ENCODE measurements around the gene KCNJ10.
A peak's percentile ranks its signal among the peaks of the same experiment; 100 is the strongest.

The KCNJ10 gene

DNA sequence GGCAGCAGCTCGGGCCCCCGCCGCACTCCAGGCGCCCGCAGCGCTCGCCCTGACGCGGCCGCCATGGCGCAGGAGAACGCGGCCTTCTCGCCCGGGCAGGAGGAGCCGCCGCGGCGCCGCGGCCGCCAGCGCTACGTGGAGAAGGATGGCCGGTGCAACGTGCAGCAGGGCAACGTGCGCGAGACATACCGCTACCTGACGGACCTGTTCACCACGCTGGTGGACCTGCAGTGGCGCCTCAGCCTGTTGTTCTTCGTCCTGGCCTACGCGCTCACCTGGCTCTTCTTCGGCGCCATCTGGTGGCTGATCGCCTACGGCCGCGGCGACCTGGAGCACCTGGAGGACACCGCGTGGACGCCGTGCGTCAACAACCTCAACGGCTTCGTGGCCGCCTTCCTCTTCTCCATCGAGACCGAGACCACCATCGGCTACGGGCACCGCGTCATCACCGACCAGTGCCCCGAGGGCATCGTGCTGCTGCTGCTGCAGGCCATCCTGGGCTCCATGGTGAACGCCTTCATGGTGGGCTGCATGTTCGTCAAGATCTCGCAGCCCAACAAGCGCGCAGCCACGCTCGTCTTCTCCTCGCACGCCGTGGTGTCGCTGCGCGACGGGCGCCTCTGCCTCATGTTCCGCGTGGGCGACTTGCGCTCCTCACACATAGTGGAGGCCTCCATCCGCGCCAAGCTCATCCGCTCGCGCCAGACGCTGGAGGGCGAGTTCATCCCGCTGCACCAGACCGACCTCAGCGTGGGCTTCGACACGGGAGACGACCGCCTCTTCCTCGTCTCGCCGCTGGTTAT is 14.2 kb upstream of the KCNJ10 start:
- DNase-seq (ENCODE audit: low read depth) = no peak

DNA sequence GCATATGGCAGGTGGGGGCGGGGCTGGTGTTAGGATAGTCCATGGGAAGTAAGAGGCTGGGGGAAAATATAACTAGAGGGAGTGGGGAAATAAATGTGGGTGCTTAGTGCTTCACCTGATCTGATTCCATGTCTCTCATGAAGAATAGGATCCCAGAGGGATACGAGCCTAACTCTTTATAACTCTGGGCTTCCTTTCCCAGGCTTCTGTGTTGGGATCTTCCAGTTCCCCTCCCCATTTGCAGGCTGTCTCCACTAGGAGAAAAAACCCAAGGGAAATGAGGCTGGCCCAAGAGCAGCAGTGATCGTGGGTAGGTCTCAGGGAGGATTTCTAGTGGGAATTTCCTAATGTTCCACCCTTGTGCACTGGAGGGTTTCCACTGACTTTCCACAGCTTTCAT is 13.0 kb upstream of the KCNJ10 start:
- DNase-seq (ENCODE audit: low read depth) = no peak

DNA sequence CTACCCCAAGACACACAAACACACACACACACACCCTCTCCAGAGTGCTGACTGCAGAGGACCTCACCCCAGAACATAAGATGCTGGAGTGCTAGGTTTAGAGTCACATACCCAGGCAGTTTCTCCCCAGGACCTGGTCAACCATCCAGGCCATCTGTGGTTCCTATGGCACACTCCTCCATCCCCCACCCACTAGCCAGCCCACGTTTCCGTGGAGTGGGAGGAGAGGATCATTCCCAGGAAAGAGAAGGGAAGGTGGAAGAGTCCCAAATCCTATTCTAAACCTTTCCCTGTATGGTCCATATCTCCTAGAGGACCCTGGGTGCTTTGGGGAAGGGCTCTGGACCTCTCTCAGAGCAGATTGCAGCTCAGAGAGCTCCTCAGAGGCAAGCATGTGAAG is 12.5 kb upstream of the KCNJ10 start:
- DNase-seq (ENCODE audit: low read depth) = no peak

DNA sequence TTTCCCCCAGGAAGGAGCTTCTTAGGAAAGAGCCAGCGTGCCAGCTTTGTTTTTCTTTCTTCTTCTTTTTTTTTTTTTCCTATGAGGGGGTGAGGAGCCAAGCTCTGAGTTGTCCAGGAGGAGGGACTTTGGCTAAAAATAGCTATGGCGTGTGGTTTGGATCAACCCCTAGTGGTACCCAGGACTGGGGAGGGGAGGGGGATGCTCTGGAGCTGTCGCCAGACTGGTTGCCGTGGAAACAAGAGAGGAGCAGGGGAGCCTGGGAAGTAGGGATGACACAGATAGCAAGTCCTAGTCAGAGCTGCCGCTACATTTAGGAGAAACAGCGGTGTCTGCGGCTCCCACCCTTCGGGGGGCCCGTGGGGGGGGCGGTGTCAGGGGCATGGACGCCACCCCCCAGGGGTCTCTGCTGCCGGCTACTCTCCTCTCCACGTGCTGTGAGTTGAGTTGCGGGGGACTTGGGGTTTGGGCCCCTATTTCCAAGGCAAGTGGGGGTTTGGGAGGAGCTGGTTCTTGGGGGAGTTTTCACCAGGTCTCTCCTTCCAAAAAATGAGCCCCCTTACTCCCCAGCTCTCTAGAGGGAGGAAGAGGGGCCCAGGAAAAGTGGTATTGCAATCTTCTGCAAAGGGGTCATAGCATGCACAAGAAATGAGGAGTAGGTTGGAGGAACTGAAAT is 11.4 kb upstream of the KCNJ10 start, which contains the start of gene KCNJ9:
Gene KCNJ9 (plus strand): TSS at position 278 of the 676 bp plus-strand sequence. CDS start 2,493 bp downstream, outside the sequence.
- no peak for DNase-seq (ENCODE audit: low read depth)

DNA sequence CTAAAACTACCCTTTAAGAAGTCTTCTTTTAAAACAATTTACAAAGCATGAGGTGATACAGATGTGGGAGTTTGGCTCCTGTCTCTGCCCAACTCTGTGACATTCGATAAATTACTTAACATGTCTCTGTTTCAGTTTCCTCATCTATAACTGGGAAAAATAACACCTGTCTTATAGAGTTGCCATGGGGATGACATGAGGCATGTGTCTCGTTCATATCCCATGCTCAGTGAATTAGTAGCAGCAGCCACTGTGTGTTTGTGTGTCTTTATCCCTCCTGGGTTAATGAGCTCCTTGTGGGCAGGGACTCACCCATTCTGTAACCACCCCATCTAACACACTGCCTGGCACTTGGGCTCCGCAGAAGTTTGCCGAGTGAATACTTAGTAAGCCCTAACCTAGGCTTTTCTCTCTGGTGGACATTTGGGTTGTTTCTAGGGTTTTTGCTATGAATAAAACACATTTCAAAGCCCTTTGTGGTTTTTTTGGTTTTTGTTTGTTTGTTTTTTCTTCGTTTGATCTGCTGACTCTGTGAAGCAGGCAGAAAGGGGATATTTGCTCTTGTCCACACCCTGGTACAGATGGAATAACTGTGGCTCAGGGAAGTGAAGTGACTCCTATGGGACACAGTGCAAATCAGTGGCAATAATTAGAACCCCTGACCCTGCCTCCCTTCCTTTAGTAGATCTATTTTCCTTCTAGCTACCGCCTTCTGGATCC is 10.6 kb upstream of the KCNJ10 start:
- no peak for DNase-seq (ENCODE audit: low read depth)

DNA sequence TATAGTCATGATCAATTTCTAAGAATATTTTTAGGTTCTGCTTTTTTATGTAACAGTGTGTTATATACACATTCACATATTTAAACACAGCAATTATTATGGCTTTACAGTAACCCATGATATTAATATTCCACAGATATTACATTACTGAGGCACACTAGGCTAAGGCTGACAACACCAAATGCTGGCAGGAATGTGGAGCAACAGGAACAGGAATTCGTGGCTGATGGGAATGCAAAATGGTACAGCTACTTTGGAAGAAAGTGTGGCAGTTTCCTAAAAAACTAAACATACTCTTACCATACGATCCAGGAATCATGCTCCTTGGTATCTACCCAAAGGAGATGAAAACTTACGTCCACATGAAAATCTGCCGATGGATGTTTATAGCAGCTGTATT is 9.5 kb upstream of the KCNJ10 start:
- no peak for DNase-seq (ENCODE audit: low read depth)

DNA sequence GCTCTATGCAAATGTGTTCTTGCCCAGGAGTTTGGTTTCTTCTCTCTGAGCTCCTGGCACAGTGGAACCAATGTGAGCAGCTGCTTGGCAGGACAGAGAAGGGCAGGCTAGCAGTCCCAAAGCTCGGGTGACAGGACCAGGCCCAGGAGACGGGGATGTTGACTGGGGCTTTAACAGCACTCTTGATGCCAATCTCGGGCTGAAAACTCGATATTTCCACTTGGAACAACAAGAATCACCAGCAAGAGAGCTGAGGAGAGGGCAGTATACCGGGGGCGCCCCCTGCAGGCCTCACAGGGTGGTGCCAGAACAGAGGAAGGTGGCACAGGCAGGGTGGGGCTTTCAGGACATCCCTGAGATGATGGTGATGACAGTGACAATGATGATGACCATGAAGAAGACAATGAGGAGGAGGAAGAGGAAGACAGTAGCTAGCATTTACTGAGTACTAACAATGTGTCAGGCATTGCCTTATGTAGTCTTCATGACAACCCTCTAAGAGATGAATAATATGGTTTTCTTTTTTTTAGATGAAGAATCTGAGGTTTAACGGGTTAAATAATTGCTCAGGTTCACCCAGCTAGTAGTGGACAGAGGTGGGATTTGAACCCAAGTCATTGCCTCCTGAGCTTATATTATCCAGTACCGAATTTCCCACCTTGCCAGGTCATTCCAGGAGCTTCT is 8.7 kb upstream of the KCNJ10 start:
- DNase-seq (ENCODE audit: low read depth) = no peak

DNA sequence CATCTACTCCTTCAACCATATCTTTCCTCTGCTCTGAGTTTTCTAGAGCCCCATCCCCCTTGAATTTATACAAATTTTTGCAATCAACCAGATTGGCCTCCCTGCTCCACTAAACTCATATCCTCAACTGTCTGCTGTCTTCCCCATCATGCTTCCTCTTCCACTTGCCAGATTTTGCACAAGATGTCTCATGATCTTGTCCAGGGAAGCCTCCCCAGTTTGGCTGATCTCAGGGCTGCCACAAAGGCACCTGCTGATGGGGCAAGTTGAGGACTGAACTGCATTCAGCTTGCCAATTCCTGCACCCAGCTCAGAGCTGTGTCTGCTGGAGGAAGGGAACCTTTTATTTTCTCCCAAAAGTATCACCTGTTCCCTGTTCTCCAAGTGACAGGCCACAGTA is 7.5 kb upstream of the KCNJ10 start:
- DNase-seq (ENCODE audit: low read depth) = no peak

DNA sequence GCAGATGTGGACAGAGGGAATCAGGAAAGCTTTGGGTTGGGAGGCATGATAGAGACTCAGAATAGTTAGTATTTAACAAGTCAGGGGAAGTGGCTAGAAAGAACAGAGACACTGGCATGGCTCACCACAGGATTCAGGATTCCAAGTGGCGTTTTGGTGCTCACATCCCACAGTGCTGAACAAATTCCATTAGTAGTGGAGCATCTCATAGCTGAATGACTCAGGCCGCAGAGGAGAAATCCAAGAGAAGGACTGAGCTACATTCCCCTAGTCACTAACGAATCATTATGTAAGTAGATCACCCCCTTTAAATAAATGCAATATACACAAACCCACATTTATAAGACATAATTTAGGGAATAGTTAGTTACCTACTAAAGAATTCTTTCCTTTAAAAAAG is 6.3 kb upstream of the KCNJ10 start:
- DNase-seq (ENCODE audit: low read depth) = no peak

DNA sequence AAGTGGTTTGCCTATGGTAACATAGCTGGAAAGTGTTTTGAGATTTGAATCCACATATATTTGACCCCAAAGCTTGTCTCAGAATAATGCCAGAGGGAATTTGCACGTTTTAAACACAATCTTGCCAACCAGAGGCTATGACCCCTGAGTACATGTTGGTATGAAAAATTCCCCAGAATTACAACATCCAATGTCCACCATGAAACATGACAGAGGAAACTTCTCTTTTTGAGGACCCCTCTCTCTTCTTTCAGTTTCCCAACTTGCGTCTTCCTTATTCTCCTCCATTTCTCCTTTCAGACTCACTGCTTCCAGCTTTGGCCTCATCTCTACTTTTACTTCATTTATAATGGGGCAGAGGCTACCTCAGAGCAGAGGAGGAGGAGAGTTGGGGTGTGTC is 5.9 kb upstream of the KCNJ10 start:
- DNase-seq (ENCODE audit: low read depth) = no peak

DNA sequence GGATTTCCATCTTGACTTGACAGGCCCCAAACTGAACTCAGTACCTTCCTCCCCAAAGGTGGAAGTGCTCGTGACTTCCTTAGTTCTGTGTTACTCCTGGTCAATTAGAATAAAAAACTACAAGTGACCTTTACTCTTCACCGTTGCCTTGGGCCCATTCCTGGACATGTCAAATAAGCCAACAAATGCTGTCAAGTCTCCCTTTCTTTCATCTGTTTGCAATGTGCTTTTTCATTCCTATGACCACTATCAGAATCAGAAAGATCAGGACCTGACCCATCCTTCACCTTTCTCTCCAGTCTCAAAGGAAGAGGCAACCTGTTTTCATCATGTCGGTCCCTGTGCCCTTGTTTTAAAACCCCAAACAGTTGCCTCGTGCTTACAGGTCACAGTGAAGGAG is 4.9 kb upstream of the KCNJ10 start:
- no peak for DNase-seq (ENCODE audit: low read depth)

DNA sequence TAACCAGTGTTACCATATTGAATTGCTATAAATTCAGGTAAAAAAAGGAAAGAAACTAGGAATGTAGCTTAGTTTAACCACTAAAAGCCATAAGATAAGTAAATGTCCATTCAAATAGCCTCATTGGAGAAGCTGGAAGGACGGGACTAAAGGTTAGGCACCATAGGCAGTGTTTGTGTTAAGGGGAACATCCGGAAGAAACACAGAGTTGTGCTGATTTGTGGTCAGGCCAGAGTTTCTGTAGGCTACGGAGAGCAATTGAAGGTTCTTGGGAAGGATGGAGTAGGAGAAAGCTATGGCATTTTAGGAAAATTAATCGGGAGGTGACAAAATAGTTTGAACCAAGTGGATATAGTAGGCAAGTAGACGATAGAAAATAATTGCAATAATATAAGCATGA is 1.3 kb upstream of the KCNJ10 start:
- DNase-seq (ENCODE audit: low read depth) = no peak

DNA sequence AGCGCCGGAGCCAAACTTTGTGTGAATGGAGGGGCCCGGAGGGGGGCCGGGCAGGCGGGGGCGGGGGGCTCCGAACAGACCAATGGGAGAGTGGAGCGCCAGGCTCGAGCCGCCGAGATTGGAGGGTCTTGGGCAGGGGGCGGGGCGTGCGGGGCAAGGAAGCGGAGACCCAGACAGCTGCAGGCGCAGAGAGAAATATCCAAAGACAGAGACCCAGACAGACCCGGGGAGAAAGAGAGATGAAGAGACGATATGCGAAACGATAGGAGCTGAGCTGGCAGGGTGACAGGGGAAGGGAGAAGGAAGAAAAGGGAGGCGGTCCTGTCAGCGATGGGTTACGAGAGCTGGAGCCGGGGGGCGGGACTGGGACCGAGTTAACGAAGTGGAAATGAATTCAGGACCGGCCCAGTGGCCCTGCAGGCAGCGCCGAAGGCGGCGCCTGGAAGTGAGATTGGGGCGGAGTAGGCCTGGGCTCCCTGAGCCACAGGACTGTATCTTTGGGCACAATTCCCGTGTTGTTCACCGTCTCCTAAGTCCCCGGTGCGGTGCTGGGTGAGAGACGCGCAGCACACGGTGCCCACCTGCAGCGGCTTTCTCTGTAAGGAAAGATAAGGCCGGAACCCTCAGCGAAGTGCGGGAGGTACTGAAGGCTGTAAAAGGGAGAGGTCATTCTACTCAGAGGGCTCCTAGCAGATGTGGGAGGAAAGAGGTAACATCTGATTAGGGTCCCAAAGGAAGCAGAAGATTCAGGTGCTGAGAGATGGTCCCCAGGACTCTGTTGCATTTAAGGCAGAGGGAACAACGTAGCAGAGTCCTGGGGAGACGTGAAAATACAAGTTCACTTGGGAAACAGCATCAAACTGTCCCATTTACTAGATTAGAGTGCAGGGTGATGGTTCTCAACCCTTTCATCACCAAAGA is 543 bp upstream of the KCNJ10 start:
- no peak for DNase-seq (ENCODE audit: low read depth)

DNA sequence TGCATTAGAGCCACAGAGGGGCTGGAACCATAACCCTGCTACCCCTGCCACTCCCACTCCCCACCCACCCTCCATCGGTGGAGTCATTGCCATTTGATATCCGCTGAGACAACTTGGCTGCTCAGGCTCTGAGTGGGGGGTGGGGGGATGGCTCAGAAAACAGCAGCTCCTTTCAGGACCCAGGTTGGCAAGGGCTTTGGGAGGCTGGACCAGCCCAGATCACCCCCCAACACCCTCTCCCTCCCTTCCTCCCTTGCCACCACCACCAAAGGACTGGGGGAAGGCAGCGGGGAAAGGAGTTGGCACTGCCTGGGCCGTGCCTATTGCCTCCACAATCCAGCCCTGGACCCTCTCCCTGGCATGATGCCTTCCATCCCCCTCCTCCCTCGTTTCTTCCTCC is 1.7 kb downstream of the KCNJ10 start:
- no peak for DNase-seq (ENCODE audit: low read depth)

DNA sequence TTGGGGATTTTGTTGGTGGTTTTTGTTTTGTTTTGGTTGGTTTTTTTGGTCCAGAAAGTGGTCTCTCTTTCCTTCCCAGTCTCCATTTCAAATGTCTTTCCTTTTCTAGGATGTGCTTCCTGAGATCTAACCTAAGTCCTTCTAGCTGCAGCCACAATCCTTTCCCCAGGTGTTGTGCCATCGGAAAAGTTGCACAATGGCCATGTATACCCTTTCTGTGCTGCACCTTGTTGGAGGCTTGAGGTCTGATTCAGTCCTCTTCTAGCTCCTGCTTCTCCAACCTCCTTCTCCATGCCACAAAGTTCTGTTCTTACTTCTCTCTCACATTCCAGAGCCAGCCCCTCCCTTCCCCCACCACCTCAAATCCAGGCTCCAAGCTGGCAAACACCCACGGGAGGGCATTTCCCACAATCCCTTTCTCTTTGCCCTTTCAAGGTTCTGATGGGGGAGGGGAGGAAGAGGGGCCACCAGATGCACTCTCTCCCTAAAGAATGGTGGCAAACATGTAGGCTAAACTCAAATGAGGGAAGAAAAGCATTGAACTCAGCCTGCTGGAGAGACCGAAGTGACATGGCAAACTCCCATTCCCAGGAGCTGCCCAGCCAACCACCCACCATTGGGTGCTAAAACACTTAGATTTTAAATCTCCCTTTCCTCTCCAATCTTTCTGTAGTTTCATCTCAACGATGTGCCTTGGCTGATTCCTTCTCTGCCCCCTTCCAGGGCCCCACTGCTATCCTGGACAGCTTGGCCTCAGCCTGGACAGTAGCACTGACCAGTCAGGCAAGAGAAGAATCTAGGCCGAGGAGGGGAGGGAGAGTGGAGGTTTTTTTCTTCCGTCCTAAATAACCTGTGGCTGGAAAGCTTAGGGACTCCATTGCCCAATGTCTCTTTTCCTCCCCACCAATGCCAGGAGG is 2.9 kb downstream of the KCNJ10 start:
- DNase-seq (ENCODE audit: low read depth) = no peak

DNA sequence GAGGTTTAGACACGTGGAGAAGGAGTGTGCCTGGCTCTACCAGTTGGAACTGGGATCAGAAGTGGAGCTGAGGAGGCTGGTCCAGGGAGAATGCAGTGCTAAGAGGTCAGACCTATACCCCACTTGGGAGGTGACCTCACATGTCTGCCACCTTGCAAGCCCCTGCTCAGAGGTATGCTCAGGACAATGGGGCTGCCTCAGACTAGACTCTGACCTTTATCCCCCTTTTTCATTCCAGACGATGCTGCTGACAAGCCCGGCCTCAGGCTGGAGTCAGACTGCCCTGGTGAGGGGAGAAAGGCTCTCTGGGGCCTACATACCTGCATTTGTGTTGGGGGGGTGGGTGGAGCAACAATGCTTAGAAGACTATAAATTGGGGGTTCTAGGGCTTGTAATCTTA is 5.2 kb downstream of the KCNJ10 start:
- no peak for DNase-seq (ENCODE audit: low read depth)

DNA sequence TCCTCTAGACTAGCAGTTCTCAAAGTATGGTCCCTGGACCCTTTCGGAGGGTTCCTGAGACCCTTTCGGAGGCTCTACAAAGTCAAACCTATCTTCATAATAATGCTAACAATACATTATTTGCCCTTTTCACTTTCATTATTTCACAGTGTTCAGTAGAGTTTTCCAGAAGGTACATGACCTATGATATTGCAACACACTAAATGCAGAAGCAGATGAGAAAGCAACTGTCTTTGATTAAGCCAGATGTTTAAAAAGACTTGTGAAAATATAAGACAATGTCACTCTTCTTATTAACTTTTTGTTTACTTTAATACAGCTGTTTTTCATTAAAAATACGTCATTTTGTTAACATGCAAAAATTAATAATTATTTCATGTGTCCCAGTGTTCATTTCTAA is 5.8 kb downstream of the KCNJ10 start:
- peak; percentile 30 for DNase-seq (ENCODE audit: low read depth)

DNA sequence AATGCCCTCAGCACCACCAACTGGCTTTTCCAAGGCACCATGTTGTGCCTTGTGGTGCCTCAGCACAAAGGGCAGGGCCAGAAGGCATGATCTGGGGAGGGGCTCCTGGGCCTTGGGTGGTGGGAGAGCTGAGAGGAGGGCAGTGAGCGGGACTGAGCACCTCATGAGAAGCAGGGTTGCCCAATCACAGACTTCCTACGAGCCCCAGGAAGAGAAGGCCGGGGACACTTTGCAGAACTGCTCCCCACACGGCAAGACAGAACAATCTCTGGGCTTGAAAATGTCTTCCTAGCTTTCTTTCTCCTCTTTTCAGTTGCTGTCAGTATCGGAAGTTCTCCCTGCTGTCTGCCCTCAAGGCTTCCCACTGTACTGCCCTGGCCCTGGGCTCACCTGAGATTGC is 6.8 kb downstream of the KCNJ10 start:
- no peak for DNase-seq (ENCODE audit: low read depth)

DNA sequence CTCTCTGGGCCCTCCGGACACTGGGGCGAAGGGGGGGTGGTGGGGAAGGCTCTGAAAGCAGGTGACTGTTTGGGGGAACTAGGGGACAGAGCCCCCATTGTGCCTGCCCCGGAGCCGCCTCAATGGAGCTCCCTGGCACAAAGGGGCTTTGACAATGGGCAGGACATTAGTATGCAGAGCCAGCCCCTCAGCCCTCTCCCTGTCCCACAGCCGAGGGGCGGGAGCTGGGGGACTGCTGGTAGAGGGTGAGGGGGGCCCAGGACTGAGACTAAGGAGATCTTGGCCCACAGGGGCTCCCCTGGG is 7.8 kb downstream of the KCNJ10 start:
- no peak for DNase-seq (ENCODE audit: low read depth)
